HG03095 (cell line): Measurements from ENCODE around the gene VSTM2L.
"Not testable (repeated sequence)": the region's sequence is repeated elsewhere in the genome, so short reads cannot be mapped to it uniquely, and the experiment has no call there.

ENCODE experiments used
- ATAC-seq: cut with Tn5 transposase; IDR thresholded peaks from one replicate; pipeline ENCODE4 v1.9.1; 2021; ENCODE audit warnings: moderate library complexity; ENCODE audit not compliant: unreplicated experiment

VSTM2L gene

GRCh38 chr20:37958856-37959520, 56.1 kb downstream of the VSTM2L start:
- no peak for ATAC-seq

GRCh38 chr20:37961066-37961465, 58.1 kb downstream of the VSTM2L start:
- ATAC-seq, result no peak

DNA sequence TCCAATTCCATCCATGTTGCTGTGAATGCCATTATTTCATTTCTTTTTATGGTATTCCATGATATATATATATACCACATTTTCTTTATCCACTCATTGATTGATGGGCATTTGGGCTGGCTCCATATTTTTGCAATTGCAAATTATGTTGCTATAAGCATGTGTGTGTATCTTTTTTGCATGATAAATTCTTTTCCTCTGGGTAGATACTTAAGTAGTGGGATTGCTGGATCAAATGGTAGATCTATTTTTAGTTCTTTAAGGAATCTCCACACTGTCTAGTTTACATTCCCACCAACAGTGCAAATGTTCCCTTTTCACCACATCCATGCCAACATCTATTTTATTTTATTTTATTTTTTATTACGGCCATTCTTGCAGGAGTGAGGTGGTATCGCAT, 60.6 kb downstream of the VSTM2L start:
- not testable (repeated sequence) for ATAC-seq

DNA sequence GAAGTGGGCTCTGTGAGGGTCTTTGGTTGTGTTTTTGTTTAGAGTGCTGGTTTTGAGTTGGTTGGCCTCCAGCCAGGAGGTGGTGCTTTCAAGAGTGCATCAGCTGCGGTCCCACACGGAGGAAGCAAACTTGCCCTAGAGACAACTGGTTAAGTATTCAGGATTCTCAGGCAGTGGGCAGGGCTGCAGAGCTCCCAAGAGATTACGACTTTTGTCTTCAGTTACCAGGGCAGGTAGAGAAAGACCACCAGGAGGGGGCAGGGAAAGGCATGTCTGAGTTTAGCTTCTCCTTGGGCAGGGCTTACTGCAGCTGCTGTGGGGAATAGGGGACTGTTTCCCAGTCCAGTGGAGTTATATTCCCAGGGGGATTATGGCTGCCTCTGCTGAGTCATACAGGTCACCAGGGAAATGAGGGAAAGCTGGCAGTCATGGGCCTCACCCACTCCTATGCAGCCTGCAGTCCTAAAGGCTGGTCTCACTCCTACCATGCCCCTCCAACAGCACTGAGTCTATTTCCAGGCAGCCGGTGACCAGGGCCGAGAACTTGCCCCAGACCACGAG, 66.0 kb downstream of the VSTM2L start:
- ATAC-seq, result no peak

DNA sequence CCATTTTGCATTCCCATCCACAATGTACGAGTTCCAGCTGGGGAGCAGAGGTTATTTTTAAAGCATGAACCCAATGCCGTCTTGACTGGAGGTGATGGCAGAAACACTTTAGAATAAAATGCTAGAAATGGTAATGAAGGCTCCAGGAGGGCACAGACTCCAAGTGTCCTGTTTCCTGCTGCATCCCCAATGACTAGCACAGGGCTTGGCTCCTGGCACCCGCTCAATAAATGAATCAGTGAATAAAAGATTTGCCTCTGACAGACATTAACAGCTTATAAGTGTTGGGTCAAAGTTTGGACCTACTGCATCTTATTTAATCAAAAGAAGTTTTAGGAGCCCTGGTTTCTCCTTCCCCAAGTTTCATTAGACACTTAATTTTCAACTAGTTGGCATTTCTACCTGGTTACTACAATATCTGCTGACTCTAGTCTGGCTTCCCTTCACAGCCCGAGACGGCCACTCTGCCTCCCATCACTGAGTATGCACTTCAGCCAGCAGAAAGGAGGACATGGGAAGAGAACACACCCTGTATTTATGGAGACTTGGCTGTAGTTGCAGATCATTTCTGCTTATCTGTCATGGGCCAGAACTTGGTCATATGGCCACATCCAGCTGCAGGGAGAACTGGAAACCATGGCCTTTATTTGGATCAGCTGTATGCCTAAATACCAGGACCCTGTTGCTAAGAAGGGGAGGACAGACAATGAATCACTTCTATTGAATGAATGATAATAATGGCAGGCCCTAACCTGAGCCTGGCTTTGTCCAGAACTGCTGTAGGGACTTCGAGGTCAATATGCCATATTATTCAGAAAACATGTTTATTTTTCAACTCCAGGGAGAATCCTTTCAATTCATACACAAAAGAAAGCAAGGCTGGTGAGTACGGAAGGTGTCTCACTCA, 67.3 kb downstream of the VSTM2L start:
- ATAC-seq, result no peak

GRCh38 chr20:37970856-37971245, 67.9 kb downstream of the VSTM2L start:
- ATAC-seq, result no peak

DNA sequence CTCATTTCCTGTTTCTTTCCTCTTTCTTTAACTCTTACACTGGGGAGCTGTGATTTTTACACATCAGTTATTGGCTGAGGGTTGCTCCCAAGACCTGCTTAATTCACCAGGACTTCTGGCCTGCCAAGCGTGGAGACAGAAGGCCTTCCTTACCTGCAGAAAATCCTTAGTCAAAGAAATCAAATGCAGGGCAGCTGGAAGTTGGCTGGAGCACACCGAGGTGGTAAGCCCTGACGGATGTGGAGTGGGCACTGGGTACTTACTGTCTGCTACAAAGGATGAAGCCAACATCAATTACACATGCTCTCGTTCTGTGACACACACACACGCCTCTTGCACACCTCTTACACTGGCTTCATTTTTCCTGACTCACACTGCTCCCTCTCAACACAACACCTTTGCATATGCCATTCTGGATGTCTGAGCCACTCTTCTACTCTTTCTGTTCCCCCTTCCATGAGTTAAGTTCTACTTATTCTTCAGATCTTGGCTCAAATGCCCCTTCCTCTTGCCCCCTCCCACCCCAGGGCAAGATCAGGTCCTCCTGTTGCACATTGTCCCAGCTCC, 68.7 kb downstream of the VSTM2L start:
- no peak for ATAC-seq

DNA sequence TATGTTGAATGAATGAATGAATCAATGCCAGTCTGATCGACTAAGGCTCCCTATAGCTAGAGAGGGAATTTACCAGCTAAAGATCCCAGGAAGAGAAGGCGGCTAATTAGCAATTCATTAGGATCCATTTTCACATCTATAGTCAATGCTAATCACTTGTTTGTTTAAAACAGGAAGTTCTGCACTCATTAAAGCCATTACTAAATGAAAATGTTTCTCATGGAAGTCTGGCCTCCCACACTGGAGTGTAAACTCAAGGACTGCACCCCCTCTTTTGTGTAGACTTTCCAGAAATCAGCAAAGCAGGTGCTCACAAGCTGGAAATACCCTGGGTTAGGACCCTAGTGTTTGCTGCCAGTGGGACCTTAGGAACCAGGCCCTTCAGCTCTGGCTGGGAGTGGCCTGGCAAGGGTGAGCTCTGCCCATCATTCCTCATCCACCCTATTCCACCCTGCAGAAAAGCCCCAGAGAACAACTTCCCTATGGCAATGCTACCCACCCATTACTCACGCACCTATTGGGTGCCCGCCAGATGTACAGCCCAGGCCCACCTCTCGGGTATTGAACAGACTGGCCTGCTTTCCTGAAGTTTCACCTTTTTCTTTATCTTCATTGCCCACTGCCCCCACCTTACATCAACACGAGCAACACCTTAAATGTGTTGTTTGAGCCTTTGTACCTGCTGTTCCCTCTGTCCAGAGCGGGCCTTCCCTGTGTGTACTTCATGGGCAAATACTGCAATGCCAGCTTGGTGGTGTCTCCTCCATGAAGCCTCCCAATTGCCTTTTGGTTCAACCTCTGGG, 69.5 kb downstream of the VSTM2L start:
- ATAC-seq, result no peak

DNA sequence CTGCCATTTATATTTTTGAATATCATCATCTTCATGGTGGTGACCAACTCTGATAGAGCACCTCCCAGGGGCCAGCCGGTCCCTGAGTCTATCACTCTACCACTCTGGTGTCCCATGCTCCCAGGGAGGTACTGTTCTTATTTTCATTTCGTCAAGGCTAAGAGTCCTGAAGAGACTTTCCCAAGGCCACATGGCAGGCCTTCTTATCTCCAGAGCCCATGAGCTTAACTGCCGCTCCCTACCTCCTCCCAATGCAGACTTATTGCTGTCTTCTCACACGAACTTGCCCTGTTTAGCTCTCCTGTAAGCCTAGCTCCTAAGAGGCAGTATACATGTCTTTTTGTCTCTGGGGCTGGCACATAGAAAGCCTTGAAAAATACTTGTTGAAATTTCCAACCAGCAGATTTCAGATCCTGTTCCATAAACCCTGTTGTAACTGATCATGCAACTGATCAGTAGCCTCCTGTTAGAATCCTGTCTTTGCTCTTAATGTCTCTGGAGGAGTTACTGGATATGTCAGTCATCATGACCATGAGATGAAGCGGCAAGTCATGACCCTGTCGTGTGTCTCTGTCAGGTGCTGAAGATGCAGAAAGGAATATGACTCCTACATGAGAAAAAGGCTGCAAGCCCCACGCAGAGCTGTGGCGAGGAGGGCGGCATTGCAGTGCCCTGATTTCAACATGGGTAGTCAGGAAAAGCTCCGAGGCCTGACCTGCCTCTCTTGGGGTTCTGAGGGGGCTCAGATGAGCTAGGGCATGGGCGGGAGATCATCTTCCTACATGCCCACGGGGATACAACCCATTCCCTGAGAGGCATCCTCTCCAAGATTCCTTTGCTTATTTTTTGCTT, 70.4 kb downstream of the VSTM2L start:
- no peak for ATAC-seq

- ATAC-seq, result no peak
Measured at GRCh38 chr20:37976887-37977286, 74.0 kb downstream of the VSTM2L start.

DNA sequence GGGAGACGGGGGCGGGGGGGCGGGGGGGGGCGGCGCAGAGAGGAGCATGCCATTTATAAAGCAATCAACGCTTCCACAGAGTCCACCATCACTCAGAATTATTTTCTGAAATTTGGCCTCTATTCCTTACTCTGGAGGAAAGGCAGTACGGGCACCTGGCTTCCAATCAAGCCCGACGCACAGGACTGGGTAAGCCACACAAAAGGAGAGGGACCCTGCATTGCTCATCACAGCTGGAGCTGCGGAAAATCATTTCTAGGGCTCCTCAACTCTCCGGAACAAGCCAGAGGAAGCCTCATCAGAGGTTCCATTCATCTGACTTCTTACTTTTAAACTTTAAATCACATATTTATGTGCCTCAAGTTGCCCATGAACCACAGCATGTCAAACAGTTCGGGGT, 74.4 kb downstream of the VSTM2L start:
- ATAC-seq, result no peak

DNA sequence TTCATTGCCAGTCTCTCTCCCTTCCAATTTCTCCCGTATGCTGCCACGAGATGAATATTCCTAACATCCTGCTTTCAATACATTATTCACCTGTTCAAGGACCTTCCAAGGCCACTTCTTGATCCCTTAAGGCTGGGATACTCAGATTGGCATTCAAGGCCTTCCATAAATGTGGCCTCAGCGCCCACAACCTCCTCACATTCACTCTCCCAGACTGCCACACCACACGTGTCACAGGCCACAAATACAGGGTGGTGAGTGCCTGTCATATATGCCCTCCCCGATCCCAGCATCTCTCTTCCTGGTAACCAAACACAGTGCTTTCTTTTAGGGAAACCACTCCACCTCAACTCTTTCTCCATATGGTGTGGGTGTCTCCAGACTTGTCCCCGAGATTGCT, 74.9 kb downstream of the VSTM2L start:
- ATAC-seq, result no peak

- no peak for ATAC-seq
Measured at GRCh38 chr20:37979021-37979985, 76.4 kb downstream of the VSTM2L start.

DNA sequence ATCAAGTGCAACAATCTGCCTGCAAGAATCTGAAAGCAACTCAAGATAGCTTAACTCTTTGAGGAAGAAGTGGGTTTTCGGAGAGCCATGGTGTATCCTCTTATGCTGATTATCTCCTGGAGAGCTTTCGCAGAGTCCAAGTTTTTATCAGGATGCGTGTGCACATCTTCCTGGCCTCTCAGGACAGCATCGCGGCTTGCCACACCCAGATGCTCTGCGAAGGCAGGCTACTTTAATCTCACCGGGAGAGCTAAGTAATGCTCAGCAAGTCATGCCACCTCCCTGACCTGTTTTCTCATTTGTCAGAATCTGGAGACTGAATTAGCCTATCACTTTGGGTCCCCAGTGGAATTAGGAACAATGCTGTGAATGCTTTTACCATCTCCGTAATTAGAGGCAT, 77.5 kb downstream of the VSTM2L start:
- no peak for ATAC-seq

- ATAC-seq, result no peak
Measured at GRCh38 chr20:37980876-37981275, 77.9 kb downstream of the VSTM2L start.

DNA sequence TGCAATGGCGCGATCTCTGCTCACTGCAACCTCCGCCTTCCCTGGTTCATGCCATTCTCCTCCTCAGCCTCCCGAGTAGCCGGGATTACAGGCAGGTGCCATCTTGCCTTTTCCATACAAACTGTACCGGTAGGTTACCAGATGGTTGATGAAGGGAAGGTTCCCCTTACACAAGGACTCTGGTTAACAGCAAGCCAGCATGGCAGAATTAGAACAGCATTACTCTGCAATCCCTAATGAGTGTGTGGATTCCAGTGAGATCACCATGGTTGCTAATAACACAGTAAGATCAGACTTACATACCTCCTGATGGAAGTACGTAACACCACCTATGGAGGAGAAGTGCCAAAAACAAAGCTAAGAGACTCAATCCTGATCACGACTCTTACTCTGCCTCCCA, 78.6 kb downstream of the VSTM2L start:
- ATAC-seq, result no peak

GRCh38 chr20:37983286-37983685, 80.4 kb downstream of the VSTM2L start:
- no peak for ATAC-seq

DNA sequence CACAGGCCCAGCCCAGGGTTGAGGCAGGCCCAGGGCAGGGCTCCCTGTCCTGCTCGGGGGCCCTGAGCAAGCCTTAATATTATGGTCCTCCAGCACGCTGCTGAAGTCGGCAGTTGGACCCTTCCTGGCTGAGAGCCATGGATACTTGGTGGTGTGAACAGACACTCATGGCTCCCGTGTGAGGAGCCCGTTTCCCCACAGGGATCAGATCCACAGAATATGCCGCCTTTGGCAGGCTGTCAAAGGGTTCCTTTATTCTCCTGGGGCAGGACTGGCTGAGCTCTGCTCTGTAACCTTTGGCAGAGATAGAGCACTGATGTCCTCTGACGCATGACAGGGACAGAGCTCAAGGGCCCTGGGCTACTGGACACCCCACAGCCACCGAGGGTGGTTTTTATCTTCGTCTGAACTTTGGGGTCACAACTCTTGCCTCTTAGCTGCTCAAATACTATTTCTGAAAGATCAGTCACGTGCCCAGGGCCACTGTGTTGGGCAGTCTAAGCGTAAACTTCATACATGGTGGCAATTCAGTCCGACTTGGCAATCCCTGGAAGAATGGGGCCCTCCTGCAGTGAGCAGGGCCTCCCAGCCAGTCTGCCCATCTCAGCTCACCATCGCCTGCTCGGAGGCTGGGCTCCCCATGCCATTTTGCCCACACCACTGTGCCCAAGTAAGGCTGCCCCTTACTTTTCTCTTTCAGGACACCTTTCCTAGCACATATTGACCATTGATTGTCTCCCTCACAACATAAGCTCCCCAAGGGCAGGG, 81.3 kb downstream of the VSTM2L start:
- no peak for ATAC-seq
